ENCODE measurements around the gene FNDC5.
A peak's percentile ranks its signal among the peaks of the same experiment; 100 is the strongest.

Gene FNDC5

DNA sequence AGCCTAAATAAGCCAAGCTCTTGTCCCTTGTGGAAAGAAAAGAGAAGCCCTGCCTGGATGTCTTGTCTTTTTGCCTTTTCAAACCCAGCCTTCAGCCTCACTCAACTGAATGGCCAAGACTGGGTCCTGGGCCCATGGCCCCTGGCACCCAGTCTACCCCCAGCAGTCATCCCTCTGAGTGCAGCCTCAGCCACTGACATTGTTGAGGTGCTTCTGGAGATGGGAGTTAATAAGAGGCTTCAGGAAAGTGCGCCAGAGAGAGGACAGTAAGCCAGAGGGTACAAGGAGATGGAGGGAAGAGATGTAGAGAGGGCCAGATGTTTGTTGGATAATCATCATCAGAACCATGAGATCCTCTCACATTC lies 6.8 kb downstream of the FNDC5 start:
- no peak for DNase-seq

DNA sequence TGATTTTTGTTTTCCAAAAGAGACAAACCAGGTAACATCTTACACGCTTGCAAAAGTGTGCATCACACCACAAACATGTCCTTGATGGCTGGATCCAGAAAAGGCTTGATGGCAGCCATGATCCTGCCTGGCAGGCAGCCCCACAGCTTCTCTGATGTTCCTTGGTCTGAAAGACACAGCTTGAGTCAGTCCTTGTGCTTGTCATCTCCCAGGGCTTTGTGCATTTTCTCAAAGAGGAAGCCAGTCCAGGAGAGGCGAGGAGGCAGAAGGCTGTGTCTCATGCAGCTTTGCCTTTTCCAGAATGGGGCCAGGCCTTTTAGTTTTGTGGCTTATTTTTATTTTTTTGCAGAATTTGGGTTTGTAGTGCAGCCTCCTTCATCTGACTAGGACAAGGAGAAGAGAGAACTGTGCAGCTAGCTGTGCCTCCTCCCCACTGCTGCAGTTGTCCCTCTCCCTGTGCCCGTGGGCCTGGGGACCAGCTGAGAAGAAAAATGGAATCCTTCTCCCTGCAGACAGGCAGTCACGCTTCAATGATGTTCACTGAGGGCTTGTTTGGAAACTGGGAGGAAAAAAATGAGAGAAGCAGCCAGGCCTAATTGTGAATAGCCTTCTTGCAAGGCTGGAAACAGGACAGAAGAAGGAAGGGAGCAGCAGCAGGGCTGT lies 7.4 kb downstream of the FNDC5 start:
- no peak for DNase-seq

DNA sequence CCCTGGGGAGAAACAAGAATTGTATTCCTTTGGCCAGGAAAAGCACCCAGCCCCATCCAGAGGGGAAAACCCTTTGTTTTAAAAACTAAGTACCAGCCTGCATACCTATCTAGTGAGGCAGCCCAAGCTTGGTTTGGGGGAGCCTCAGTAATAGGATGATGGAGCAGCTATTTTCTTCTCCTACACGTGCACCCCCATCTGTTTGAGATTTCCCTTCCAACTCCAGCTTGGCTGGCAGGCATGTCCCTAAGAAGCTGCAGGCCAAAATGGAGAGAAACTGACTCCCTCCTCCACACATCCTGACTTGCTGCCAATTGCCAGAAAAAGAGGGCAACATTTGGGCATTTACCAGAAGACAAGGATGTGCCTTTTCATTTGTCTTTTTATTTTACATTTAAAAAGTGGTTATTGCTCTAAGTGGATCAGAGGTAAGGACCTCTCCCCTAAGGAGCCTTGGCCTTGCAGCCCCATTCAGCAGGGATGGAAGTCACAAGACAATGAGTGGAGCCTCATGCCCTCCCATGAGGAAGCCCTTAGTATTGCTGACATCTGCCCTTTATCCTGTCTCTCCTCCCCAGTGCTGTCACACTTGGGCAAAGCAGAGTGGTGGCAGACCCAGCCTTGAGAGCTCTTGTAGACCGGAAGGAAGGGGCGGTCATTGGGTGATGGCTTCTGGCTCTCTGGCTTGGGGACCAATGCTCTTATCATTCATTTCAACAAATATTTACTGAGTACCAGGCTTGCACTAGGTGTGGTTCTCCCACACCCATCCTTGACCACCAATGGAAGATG lies 8.6 kb downstream of the FNDC5 start:
- no peak for DNase-seq

DNA sequence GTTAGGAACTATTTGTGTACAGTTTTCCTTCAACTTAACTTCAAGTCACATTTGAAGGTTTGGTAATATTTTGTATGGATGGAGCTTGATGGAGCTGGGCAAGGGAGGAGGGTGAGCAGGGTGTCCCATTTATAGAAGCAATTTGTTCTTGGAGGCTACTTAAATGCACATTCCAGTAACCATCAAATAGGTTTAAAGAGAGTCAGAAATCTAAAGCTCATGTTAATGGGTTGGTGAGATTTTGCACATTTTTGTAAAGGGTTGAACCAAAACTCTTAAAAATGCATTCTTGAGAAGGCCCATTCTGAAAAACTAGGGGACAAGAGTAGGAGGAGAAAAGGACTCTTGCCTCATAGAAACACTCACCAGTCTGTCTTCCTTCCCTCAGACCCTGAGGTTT lies 10.1 kb downstream of the FNDC5 start:
- no peak for DNase-seq

DNA sequence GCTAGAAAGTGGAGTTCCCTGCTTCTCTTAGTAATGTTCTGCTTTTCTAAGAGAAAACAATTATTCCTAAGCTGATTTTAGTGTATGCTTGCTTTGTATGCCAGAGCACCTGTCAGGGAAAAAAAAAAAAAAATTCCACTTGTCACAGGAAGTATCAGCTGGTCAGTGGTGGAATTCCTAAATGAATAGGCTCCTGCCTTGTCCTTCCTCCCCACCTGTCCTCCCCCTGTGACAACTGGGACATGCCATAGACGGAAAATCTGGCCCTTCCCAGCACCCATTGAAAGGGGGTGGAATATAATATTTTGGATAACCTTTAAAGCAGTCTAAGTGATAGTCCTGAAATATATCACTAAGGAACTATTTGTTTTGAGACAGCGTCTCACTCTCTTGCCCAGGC lies 10.8 kb downstream of the FNDC5 start:
- no peak for DNase-seq

DNA sequence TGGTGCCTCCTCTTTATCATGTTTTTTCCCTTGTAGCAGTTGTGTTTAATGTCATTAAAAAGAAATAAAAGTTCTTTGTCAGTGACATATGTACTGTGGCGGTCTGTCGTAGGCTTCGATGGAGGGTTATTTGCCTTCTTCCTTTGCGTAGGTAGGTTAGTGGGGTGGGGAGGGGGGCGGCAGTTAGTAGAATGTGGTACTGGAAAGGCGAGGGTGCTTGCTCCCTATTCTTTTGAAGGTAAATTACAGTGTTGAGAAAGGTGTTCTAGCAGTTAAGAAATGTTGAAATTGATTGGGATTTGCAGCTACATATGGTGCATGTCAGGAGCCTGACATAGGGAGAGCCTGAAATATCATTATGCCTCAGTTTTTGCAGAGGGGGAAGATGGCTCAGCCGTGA lies 11.9 kb downstream of the FNDC5 start:
- no peak for DNase-seq

DNA sequence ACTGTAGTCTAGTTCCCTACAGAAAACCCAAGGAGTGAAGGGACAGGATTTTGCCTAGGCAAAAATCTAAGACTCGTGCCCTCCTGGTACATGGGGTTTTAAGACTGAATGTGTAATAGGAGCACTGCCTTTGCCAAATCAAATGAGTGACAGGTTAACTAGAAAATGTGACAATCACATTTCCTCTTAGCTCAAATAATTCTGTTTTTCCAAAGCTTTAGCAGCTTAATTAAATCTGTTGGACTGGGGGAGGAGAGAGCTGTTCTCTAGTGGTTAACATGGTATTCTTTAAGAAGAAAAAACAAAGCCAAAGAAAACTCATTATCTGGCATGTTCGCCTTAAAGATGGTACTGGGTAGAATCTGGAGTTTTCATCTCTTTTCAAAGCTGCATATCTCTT lies 12.6 kb downstream of the FNDC5 start:
- DNase-seq: no peak

DNA sequence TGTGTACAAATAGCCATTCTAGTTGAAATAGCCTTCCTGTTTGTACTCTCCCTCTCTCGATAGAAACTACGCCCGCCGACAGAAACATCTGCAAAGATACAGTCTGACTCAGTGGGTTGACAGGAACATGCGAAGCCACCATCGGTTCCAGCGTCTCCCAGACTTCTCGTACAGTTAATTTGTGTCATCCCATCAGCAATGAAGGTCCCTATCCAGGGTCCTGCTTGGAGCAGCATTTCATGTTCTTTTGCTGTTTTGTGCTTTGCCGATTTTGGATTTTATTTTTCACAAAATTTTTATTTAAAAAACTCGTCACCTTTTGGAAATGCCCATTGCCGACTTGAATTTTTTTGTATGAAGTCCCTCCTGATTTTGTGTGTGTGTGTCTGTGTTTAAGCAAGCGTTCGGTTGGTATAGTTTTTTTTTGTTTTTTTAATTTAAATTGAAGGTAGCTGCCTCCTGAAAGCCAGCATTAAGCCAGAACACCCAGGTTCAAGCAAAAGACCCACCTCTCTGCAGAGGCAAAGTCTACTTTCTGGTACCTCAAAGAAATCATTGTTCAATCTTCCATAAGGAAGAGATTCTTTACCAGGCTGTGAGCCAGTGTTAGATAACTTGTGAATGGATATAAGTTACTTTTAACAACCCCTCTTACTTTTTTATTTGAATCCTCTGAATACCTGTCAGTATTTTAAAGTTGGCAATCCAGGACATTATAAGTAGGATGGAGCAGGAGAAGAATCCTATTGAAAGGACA lies 14.7 kb downstream of the FNDC5 start:
- no peak for DNase-seq

DNA sequence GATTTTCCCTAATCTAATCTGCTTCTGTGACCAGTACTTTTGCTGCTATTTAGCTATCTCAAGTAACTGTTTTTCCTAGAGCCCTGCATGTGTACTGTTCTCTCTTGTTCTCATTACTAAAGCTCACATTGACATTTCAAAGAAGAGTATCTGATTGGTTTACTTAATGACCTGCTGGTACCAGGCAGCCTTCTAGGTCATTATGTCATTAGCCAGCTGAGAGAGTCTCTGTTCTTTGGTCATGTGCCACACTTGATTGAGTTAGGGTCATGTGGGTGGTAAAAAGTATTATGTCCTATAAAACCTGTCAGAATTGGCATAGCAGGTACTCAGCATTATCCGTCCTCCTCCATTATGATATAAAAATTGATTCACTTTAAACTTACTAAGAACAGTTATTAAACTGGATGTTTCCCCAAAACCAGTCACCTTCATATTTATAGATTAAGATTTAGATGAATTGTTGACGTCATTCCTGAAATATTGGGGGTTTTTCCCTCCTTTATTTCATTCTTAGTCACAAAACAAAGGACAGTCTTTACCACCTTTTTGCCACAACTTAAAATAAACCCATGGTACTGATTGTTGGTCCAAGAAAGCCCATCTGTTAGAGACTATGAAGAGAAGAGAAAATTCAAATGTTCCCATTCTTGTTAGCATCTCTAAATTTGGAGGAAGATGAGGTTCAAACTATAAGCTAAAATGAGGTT lies 22.2 kb downstream of the FNDC5 start:
- DNase-seq: no peak

DNA sequence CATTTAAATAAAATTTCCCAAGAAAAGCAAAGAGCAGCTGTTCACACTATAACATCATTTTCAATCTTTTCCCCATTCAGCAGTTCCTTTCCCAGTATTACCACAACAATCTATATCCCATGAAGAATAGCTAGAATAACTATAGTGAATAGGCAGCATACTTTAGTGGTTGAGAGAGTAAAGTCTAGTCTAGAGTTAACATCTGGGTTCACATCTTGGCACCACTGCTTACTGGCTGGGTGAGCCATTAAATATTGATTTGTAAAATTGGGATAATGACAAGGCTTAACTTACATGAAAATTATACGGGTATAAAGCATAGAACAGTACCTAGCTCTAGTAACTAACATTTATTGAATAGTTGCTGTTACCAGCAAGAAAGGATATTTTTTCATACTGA lies 38.8 kb downstream of the FNDC5 start:
- DNase-seq: no peak

DNA sequence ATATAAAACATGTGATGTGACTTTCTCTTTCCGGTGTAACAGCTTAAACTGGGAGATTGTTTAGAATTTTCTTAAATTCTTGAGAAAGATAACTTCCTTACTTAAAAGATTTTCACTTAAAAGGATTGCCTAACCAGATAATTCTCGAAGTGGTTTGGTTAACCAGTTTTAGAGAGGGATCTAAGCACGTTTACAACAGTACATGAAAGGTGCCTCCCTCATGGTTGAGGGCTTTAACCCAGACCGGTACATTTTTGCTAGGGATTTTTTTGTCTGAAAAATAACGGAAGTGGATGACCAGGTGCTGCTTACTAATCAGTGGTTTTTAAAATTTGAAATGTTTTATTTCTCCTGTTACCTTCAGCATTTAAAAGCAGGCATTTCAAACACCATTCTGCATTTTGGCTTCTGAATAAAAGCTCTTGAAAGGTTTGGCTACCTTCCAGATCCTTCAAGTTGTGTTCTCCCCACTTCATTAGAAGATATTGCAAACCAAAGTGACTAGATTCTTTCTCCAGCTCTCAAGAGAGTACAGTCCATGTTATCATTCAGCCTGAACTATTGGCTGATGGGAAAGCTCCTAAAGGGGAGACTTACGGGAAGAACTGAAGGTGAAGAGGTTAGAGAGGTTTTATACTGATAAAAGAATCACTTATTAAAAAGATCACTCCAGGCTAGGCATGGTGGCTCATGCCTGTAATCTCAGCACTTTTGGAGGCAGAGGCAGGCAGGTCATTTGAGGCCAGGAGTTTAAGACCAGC lies 40.4 kb downstream of the FNDC5 start:
- DNase-seq: no peak

DNA sequence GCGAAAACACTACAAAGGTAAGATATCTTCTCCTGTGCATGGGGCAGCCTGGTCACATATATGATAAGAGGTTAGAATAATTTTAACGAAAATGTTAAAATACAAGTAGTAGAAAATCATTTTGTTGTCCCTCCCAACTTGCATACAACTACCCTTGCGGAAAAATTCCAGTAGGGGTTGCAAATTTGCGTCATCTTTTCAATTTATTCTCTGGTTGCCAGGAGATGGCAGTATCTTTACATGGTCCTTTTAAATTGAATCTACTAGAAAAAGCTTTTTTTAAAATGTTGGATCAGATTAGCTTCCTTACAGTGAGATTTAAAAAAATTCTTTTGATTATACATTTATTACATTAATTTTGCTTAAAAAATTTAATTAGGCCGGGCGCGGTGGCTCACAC lies 42.4 kb downstream of the FNDC5 start:
- no peak for DNase-seq

DNA sequence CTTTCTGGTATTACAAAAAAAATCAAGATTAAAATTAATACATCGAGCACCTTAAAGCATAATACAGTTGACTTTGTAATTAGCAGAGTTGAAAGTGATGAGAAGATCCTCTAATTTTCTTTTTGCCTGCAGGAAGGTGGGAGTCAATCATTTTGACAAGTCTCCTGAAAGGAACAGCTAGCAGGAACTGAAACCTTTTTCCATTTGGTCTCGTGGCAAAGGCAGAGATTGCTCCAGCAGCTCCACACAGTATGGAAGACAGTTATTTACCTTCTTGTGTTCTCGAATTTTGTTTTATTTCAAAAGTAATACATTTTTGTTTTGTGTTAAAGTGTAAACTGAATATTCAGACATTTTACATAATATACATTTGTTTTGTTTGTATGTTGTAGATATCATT lies 45.5 kb downstream of the FNDC5 start:
- DNase-seq: no peak

DNA sequence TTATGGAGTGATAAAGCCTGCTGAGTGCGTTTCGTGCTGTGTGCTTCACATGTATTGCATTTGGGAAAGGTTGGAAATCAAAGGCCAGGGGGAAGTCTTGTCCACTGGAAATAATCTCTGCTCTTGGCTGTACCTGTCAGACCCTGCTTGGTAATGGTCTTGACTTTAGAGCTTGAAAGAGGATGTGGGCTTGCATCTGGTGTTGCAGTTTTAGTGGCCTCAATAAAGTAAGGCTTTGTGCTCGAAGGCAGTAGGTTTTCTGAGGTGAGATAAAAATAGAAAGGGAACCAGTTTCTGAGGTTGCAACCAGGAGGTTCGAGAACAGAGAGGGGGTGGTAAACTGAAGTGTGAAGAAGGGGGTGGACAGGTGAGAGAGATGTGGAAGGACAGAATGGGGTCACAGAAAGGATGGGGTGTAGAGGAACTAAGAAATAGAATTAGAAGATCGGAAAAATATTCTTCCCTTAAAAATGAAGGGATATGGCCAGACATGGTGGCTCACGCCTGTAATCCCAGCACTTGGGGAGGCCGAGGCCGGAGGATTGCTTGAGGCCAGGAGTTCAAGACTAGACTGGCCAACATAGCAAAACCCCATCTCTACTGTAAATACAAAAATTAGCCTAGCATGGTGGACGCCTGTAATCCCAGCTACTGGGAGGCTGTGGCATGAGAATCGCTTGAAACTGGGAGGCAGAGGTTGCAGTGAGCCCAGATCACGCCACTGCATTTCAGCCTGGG lies 51.7 kb downstream of the FNDC5 start:
- no peak for DNase-seq

DNA sequence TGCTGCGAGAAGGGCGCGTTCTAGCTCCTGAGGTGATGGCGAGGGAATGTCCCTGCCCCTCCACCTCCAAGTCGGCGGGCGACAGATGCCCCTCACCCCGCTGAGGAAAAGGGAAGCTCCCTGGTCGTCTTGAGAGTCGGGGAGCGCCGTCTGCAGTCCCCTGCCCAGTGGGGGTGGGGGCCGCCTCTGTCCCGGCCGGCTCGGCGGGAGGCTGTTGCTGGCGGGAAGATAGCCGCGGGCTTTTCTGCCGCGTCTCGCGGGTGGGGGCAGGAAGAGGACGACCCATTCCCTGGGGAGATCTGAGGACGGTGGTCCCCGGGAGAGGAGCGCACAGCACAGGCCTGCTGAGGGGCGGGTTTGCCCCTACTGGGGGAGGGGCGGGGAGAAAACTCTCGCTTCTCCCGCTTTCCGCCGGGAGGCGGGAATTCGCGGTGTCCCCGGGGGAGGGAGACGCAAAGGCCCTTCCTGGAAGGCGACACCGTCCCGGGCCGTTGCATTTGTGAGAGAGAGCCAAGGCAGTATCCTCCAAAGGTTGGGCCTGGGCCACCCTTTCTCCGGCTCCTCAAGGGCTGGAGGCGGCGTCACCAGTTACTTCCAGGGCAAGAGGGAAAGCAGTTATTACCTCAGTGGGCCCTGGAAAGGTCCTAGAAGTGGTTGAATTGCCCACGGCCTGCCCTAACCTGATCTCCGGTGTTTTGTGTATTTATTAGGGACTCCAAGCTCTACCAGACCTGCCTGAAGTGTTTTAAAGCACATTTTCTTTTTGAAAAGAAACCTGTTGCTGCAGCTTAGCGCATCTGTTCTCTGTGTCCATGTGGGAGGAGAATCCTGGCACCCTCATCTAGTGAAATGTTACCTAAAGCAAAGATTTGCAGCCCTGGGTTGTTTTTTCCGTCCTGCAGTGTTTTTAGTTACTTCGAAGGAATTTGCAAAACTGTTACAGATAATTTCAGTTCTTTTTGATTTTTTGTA lies 52.6 kb downstream of the FNDC5 start:
- DNase-seq: peak; percentile 39

DNA sequence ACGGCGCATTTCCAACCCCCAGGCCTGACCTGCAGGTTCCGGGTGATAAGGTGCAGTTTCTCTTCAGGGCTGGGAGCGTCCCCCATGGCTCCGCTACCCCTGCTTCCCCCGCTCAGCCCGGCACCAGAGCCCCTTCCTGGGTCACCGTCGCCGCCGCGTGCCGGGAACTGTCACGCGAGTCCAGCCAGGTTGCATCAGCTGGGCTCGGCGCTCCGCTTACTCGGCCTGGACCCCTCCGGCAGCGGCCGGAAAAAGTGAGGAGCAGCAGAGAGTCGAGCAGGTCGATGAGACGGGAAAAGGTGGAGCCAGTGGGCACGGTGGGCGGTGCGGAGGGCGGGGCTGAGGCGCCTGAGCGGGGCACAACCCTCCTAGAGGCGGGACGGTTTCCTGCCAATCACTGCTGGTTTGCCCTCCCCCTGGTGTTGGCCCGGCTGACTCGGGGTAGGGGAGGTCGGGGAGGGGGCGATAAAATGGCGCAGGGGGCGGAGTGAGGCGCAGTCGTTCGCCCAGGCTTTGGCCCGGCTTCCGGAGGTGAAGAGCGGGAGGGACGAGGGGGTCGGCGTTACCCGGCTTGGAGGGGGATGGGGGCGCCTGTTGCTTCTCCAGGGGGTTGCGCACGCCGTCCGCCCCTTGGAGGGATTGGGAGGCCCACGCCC lies 53.4 kb downstream of the FNDC5 start, which contains the start of the genes S100PBP and YARS1:
Gene S100PBP (plus strand): TSS at position 495 of the 656 bp plus-strand sequence. CDS start 8,447 bp downstream, outside the sequence.
Gene YARS1 (minus strand): TSS at position 200 of the 656 bp plus-strand sequence. CDS start 114 bp downstream, at position 86.
- peak; percentile 100 for DNase-seq

DNA sequence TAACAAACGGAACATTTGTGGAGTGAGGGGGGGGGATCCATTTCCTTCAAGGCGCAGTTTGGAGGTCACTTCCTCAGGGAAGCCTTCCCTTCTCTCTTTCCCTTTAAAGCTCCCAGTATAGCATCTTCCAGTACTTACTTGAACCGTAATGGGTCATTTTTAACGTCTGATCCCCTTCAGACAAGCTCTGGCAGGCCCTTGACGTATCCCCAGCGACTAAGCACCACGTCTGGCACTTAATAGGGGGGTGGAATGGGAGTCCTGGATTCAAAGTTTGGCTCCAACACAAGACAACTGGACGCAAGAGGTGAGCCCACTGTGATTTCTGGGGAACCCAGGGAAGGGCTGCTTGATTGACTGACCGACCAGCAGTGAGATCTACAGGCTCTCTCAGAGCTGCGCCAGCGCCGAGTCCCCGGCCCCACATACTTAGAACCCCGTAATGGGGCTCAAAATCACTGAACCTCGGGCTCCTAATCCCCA lies 54.0 kb downstream of the FNDC5 start:
- DNase-seq: no peak

DNA sequence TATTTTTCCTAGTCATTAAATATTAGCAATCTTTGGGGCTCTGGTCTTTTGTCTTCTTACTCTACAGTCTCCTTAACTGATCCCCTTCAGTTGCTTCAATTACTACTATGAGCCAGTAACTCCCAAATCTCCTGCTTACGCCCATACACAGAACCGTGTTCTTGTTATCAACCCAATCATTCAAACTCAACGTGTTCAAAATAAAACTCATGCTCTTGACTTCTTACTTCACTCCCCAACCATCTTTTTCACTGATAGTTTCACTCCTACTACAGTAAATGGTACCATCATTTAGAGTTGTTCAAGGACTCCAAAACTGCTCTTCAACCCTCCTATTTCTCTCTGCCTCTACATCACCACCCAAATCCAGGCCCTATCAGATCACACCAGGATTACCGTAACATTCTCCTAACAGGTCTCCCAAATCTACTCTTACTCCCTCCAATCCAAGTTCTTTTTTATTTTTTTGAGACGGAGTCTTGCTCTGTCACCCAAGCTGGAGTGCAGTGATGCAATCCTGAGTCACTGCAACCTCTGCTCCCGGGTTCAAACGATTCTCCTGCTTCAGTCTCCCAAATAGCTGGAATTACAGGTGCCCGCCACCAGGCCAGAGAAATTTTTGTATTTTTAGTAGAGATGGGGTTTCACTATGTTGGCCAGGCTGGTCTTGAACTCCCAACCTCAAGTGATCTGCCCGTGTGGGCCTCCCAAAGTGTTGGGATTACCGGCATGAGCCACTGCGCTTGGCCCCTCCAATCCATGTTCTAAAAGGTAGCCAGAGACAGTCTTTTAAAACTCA lies 56.6 kb downstream of the FNDC5 start:
- no peak for DNase-seq

Data from CD4-positive, alpha-beta T cell treated with Interleukin-17A for 4 hours (primary cell).